A549 (cell line): ENCODE data around the gene BCAS1.

Source experiments
- CHD4 ChIP-seq: fragments of 200-600 bp; sonication (generic); IDR thresholded peaks from 2 replicates; pipeline ENCODE4 v1.6.1; 2016; ENCODE audit warnings: antibody characterized with exemption, mild to moderate bottlenecking, borderline replicate concordance
- CTCF ChIP-seq: fragments of >200 bp; sonication (Bioruptor Twin); formaldehyde crosslinking; IDR thresholded peaks from 3 replicates; pipeline ENCODE4 v1.5.1; 2016
- EP300 ChIP-seq, 2 experiments: fragments of >200 bp; sonication (Bioruptor Twin); formaldehyde crosslinking; IDR thresholded peaks; 2 replicates in 1 of 2; 3 replicates in 1 of 2; pipeline ENCODE4 v1.6.1; 2016 to 2017
- MAFK ChIP-seq: fragments of 450-650 bp; IDR thresholded peaks from 2 replicates; pipeline ENCODE4 v1.6.1; 2014; ENCODE audit not compliant: partially characterized antibody
- POLR2AphosphoS2 ChIP-seq: conservative IDR thresholded peaks from 2 replicates; pipeline ENCODE4 v1.6.1; 2012; ENCODE audit warnings: low read length, improper control_type of control experiment, inconsistent platforms
- RCOR1 ChIP-seq: fragments of 150-350 bp; IDR thresholded peaks from 2 replicates; pipeline ENCODE4 v1.6.1; 2014; ENCODE audit warnings: antibody characterized with exemption, low read length, low read depth
- TP53 ChIP-seq: fragments of 250-450 bp; sonication (Bioruptor Pico); IDR thresholded peaks from 2 replicates; pipeline ENCODE4 v1.5.0; 2021; ENCODE audit warnings: mild to moderate bottlenecking, moderate library complexity
- USF2 ChIP-seq: fragments of 450-650 bp; IDR thresholded peaks from 2 replicates; pipeline ENCODE4 v1.6.1; 2014; ENCODE audit warnings: antibody characterized with exemption

GRCh38 chr20:54095824-54096223 is 25.4 kb upstream of the BCAS1 start:
- TF ChIP-seq CTCF (no peak), RCOR1 (no peak), TP53 (CRISPR knock-in tag) (no peak), USF2 (no peak), EP300 (IDR thresholded peaks at IDR 0.05) (no peak), POLR2AphosphoS2 (no peak), CHD4 (no peak), MAFK (no peak)
